ENCODE results near the gene IL1RAPL1. TPM values are rescaled to one million over a fixed set of nuclear protein-coding genes. Genes with fewer than 3 reads are reported as not detected.

The IL1RAPL1 gene
- total and polyA plus RNA-seq, 2 experiments from 2014 or later = 0.18 to 0.49 TPM

DNA sequence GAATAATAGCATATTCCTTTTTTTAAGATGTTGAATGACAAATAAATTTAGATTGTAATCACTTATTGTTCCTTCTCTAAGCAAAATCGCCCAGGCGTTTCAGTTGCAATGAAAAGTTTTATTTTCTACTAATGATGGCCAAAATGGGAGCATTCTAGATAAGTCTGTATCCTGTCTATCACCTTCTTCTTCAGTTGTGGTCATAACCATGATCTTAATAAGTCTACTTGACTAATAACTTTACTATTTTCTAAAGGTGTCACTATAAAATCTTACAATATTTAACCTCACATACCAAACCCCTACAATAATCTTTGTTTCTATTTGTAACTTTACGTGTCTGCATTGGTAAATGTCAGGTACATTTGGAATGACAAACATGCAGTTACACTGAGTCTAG, 904.4 kb downstream of the IL1RAPL1 start:
- Mint-ChIP-seq H3K36me3 (ENCODE audit: low read depth) (no peaks in the 10 kb centered on the region), H3K9me3 (no peaks in the 10 kb centered on the region; the same call in 2 of the 3 replicates), H3K4me1 (no peaks in the 10 kb centered on the region), H3K27me3 (ENCODE audit: insufficient read depth, low read depth, poor library complexity) (peaks cover 1% of the 10 kb centered on the region), H3K4me3 (no peak overlapping the region), H3K27ac (no peak overlapping the region)
- TF ChIP-seq, protein P1, sequence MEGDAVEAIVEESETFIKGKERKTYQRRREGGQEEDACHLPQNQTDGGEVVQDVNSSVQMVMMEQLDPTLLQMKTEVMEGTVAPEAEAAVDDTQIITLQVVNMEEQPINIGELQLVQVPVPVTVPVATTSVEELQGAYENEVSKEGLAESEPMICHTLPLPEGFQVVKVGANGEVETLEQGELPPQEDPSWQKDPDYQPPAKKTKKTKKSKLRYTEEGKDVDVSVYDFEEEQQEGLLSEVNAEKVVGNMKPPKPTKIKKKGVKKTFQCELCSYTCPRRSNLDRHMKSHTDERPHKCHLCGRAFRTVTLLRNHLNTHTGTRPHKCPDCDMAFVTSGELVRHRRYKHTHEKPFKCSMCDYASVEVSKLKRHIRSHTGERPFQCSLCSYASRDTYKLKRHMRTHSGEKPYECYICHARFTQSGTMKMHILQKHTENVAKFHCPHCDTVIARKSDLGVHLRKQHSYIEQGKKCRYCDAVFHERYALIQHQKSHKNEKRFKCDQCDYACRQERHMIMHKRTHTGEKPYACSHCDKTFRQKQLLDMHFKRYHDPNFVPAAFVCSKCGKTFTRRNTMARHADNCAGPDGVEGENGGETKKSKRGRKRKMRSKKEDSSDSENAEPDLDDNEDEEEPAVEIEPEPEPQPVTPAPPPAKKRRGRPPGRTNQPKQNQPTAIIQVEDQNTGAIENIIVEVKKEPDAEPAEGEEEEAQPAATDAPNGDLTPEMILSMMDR (conservative IDR thresholded peaks at IDR 0.05; ENCODE audit: low read depth in 2 of 2) = no peak
- TF ChIP-seq EZH2phosphoT487 (IDR thresholded peaks at IDR 0.05; ENCODE audit: unreplicated experiment) = no peak
- no peak for TF ChIP-seq ZNF114 (CRISPR knock-in tag; IDR thresholded peaks at IDR 0.05)
- no peak for TF ChIP-seq EZH2 (IDR thresholded peaks at IDR 0.05; ENCODE audit: low read depth, unreplicated experiment)
- TF ChIP-seq ZNF331 (CRISPR knock-in tag; IDR thresholded peaks at IDR 0.05; ENCODE audit: low read depth) = no peak
- TF ChIP-seq, protein P2, sequence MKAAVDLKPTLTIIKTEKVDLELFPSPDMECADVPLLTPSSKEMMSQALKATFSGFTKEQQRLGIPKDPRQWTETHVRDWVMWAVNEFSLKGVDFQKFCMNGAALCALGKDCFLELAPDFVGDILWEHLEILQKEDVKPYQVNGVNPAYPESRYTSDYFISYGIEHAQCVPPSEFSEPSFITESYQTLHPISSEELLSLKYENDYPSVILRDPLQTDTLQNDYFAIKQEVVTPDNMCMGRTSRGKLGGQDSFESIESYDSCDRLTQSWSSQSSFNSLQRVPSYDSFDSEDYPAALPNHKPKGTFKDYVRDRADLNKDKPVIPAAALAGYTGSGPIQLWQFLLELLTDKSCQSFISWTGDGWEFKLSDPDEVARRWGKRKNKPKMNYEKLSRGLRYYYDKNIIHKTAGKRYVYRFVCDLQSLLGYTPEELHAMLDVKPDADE (IDR thresholded peaks at IDR 0.05) = no peak
- TF ChIP-seq, protein P3, sequence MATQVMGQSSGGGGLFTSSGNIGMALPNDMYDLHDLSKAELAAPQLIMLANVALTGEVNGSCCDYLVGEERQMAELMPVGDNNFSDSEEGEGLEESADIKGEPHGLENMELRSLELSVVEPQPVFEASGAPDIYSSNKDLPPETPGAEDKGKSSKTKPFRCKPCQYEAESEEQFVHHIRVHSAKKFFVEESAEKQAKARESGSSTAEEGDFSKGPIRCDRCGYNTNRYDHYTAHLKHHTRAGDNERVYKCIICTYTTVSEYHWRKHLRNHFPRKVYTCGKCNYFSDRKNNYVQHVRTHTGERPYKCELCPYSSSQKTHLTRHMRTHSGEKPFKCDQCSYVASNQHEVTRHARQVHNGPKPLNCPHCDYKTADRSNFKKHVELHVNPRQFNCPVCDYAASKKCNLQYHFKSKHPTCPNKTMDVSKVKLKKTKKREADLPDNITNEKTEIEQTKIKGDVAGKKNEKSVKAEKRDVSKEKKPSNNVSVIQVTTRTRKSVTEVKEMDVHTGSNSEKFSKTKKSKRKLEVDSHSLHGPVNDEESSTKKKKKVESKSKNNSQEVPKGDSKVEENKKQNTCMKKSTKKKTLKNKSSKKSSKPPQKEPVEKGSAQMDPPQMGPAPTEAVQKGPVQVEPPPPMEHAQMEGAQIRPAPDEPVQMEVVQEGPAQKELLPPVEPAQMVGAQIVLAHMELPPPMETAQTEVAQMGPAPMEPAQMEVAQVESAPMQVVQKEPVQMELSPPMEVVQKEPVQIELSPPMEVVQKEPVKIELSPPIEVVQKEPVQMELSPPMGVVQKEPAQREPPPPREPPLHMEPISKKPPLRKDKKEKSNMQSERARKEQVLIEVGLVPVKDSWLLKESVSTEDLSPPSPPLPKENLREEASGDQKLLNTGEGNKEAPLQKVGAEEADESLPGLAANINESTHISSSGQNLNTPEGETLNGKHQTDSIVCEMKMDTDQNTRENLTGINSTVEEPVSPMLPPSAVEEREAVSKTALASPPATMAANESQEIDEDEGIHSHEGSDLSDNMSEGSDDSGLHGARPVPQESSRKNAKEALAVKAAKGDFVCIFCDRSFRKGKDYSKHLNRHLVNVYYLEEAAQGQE (IDR thresholded peaks at IDR 0.05; ENCODE audit: unreplicated experiment) = no peak
- TF ChIP-seq, protein P4, sequence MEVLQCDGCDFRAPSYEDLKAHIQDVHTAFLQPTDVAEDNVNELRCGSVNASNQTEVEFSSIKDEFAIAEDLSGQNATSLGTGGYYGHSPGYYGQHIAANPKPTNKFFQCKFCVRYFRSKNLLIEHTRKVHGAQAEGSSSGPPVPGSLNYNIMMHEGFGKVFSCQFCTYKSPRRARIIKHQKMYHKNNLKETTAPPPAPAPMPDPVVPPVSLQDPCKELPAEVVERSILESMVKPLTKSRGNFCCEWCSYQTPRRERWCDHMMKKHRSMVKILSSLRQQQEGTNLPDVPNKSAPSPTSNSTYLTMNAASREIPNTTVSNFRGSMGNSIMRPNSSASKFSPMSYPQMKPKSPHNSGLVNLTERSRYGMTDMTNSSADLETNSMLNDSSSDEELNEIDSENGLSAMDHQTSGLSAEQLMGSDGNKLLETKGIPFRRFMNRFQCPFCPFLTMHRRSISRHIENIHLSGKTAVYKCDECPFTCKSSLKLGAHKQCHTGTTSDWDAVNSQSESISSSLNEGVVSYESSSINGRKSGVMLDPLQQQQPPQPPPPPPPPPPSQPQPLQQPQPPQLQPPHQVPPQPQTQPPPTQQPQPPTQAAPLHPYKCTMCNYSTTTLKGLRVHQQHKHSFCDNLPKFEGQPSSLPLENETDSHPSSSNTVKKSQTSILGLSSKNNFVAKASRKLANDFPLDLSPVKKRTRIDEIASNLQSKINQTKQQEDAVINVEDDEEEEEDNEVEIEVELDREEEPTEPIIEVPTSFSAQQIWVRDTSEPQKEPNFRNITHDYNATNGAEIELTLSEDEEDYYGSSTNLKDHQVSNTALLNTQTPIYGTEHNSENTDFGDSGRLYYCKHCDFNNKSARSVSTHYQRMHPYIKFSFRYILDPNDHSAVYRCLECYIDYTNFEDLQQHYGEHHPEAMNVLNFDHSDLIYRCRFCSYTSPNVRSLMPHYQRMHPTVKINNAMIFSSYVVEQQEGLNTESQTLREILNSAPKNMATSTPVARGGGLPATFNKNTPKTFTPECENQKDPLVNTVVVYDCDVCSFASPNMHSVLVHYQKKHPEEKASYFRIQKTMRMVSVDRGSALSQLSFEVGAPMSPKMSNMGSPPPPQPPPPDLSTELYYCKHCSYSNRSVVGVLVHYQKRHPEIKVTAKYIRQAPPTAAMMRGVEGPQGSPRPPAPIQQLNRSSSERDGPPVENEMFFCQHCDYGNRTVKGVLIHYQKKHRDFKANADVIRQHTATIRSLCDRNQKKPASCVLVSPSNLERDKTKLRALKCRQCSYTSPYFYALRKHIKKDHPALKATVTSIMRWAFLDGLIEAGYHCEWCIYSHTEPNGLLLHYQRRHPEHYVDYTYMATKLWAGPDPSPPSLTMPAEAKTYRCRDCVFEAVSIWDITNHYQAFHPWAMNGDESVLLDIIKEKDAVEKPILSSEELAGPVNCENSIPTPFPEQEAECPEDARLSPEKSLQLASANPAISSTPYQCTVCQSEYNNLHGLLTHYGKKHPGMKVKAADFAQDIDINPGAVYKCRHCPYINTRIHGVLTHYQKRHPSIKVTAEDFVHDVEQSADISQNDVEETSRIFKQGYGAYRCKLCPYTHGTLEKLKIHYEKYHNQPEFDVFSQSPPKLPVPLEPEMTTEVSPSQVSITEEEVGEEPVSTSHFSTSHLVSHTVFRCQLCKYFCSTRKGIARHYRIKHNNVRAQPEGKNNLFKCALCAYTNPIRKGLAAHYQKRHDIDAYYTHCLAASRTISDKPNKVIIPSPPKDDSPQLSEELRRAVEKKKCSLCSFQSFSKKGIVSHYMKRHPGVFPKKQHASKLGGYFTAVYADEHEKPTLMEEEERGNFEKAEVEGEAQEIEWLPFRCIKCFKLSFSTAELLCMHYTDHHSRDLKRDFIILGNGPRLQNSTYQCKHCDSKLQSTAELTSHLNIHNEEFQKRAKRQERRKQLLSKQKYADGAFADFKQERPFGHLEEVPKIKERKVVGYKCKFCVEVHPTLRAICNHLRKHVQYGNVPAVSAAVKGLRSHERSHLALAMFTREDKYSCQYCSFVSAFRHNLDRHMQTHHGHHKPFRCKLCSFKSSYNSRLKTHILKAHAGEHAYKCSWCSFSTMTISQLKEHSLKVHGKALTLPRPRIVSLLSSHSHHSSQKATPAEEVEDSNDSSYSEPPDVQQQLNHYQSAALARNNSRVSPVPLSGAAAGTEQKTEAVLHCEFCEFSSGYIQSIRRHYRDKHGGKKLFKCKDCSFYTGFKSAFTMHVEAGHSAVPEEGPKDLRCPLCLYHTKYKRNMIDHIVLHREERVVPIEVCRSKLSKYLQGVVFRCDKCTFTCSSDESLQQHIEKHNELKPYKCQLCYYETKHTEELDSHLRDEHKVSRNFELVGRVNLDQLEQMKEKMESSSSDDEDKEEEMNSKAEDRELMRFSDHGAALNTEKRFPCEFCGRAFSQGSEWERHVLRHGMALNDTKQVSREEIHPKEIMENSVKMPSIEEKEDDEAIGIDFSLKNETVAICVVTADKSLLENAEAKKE (CRISPR knock-in tag; IDR thresholded peaks at IDR 0.05) = no peak
- no peak for TF ChIP-seq NANOG (IDR thresholded peaks at IDR 0.05; ENCODE audit: borderline replicate concordance)
- TF ChIP-seq JUNB (IDR thresholded peaks at IDR 0.05; ENCODE audit: unreplicated experiment) = no peak
- TF ChIP-seq POLR2AphosphoS5 (IDR thresholded peaks at IDR 0.05; ENCODE audit: low read depth) = no peak
- TF ChIP-seq CREB1 (CRISPR knock-in tag; IDR thresholded peaks at IDR 0.05; ENCODE audit: low read depth) = no peak
- TF ChIP-seq STAT1 (IDR thresholded peaks at IDR 0.05; ENCODE audit: unreplicated experiment) = no peak
- Histone ChIP-seq H3F3A (replicated peaks; ENCODE audit: low read depth) (no peaks in the 10 kb centered on the region), H2AFZ (no peak overlapping the region), H3K79me2 (replicated peaks; ENCODE audit: insufficient read depth) (no peaks in the 10 kb centered on the region), H3K27ac (ENCODE audit: low read depth) (no peak overlapping the region), H3K36me3 (ENCODE audit: insufficient read depth) (no peaks in the 10 kb centered on the region), H3K4me1 (ENCODE audit: insufficient read depth) (no peaks in the 10 kb centered on the region), H3K27me3 (ENCODE audit: insufficient read depth) (no peaks in the 10 kb centered on the region), H3K9me2 (ENCODE audit: insufficient read depth) (no peaks in the 10 kb centered on the region), H3K4me3 (no peak overlapping the region), H4K20me1 (replicated peaks; ENCODE audit: insufficient read depth) (no peaks in the 10 kb centered on the region), H3K4me2 (no peak overlapping the region)
- no peak for ATAC-seq
- DNase-seq (ENCODE audit: low spot score) = no peak

Measured in GM23338 (cell line).